Epidermal melanocyte (primary cell): Measurements from ENCODE around the gene NEMF.
A peak's percentile ranks its signal among the peaks of the same experiment; 100 is the strongest.
"Not testable (repeated sequence)": the region's sequence is repeated elsewhere in the genome, so short reads cannot be mapped to it uniquely, and the experiment has no call there.

ENCODE experiments used
- DNase-seq: peaks from one replicate; pipeline ENCODE4 v3.0.0; 2011; ENCODE audit warnings: low spot score; ENCODE audit not compliant: insufficient read length

Gene NEMF, protein sequence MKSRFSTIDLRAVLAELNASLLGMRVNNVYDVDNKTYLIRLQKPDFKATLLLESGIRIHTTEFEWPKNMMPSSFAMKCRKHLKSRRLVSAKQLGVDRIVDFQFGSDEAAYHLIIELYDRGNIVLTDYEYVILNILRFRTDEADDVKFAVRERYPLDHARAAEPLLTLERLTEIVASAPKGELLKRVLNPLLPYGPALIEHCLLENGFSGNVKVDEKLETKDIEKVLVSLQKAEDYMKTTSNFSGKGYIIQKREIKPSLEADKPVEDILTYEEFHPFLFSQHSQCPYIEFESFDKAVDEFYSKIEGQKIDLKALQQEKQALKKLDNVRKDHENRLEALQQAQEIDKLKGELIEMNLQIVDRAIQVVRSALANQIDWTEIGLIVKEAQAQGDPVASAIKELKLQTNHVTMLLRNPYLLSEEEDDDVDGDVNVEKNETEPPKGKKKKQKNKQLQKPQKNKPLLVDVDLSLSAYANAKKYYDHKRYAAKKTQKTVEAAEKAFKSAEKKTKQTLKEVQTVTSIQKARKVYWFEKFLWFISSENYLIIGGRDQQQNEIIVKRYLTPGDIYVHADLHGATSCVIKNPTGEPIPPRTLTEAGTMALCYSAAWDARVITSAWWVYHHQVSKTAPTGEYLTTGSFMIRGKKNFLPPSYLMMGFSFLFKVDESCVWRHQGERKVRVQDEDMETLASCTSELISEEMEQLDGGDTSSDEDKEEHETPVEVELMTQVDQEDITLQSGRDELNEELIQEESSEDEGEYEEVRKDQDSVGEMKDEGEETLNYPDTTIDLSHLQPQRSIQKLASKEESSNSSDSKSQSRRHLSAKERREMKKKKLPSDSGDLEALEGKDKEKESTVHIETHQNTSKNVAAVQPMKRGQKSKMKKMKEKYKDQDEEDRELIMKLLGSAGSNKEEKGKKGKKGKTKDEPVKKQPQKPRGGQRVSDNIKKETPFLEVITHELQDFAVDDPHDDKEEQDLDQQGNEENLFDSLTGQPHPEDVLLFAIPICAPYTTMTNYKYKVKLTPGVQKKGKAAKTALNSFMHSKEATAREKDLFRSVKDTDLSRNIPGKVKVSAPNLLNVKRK

GRCh38 chr14:49852301-49853157 is at the start of gene NEMF:
NEMF (minus strand) TSS chr14:49852788; CDS start chr14:49852753, 35 bp downstream.
- DNase-seq = peak; percentile 60

GRCh38 chr14:49900973-49901372 is 48.4 kb upstream of the NEMF start:
- DNase-seq = no peak

DNA sequence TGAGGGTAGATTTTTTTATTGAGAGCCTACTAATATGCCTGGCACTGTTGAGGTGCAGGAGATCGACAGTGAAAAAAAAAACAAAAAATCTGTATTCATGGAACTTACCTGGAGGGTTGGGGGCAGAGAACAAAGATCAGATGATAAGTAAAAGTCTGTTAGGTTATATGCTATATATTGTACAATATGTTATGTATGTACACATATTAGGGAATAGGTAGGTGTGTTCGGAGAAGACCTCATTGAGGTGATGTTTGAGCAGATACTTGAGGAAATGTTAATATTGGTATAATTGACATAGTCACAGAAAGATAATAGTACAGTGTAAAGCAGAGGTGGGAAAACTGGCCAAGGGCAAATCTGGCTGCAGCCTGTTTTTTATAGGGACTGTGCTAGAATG is 45.9 kb upstream of the NEMF start:
- no peak for DNase-seq

GRCh38 chr14:49897965-49898364 is 45.4 kb upstream of the NEMF start:
- DNase-seq = no peak

GRCh38 chr14:49897414-49897813 is 44.8 kb upstream of the NEMF start:
- no peak for DNase-seq

GRCh38 chr14:49896966-49897365 is 44.4 kb upstream of the NEMF start:
- no peak for DNase-seq

- DNase-seq = not testable (repeated sequence)
These were observed 43.7 kb upstream of the NEMF start for GRCh38 chr14:49896272-49896671.

- DNase-seq = no peak
These were observed 42.9 kb upstream of the NEMF start for GRCh38 chr14:49895480-49895879.

GRCh38 chr14:49894214-49895107 is 41.9 kb upstream of the NEMF start:
- DNase-seq = not testable (repeated sequence)

- no peak for DNase-seq
These were observed 41.0 kb upstream of the NEMF start for GRCh38 chr14:49893309-49894213.

DNA sequence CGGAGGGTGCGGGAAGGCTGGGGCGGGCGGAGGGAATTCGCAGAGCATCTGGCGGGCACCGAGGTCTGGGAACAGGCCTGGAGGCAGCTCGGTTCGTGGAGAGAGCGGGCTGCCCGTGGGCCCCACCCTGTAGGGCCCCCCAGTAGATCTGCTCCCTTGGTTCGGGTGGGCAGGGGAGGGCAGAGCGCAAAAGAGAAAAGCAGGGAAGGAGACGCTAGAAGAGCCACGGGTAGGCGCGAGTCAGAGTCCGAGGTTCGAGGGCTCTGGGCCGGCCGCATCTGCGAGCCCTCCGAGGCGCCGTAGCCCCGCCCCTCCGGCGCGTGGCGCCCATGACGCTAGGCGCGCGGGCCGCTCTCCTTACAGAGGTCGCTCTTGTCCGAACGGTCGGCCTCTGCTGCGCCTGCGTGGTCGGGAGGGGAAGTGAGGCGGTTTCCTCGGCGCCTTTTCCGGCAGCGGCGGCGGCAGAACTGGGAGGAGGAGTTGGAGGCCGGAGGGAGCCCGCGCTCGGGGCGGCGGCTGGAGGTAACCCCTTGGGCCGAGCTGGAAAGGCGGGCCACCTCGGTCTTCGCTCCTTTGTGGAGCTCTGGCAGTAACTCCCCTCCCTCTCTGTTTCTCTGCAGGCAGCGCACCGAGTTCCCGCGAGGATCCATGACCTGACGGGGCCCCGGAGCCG is 40.2 kb upstream of the NEMF start, which contains the start of gene ARF6:
TSS of gene ARF6 (plus strand) at position 447 of the 673 bp plus-strand sequence. CDS start 655 bp downstream, outside the sequence.
- DNase-seq = peak; percentile 95

GRCh38 chr14:49892301-49892635 is 39.7 kb upstream of the NEMF start:
- peak; percentile 79 for DNase-seq

DNA sequence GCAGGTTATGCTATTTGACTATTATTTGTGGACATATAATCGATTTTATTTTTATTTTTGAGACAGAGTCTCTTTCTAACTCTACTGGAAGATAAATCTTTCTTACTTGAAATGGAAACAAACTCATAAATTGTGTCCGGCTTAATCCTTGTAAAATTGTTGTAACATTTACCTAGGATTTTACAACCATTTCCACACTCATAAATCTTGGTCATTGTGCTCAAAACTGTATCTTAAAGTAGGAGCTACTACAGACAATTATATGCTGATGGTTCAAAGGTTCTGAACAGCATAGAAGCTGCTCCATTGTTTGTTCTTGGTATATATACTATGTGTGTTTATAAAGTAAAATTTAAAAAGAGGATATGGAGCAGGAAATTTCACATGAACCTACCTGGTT is 35.7 kb upstream of the NEMF start:
- no peak for DNase-seq

- DNase-seq = no peak
These were observed 33.9 kb upstream of the NEMF start for GRCh38 chr14:49886523-49886922.

DNA sequence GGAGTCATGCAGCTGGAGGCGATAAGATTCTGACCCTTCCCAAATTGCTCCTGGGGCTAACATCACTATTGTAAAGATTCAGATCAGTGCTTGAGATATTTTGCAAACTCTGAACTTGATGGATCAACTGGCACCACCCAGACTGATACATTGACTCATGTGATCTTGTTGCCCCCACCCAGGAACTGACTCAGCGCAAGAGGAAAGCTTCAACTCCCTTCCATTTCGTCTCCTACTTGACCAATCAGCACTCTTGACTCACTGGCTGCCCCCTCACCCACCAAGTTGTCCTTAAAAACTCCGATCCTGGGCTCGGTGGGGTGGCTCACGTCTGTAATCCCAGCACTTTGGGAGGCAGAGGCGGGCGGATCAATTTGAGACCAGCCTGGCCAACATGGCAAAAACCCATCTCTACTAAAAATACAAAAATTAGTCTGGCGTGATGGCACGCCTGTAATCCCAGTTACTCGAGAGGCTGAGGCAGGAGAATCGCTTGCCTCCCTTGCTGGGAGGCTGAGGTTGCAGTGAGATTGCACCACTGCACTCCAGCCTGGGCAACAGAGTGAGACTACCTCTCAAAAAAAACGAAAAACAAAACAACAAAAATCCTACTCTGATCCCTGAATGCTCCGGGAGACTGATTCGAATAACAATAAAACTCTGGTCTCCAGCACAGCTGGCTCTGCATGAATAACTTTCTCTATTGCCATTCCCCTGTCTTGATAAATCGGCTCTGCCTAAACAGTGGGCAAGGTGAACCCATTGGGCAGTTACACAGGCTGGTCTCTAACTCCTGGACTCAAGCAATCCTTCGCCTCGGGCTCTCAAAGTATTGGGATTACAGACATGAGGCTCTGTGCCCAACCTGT is 30.5 kb upstream of the NEMF start:
- DNase-seq = no peak

- DNase-seq = no peak
These were observed 28.9 kb upstream of the NEMF start for GRCh38 chr14:49881350-49882001.
